Tibial artery (tissue), 4 donors: ENCODE measurements around the gene DCP1A.
"Not testable (repeated sequence)": the region's sequence is repeated elsewhere in the genome, so short reads cannot be mapped to it uniquely, and the experiment has no call there.

Source experiments
- DNase-seq, 2 donors: peaks; one replicate each; pipeline ENCODE4 v3.0.0-alpha.2; 2019
- H3K27ac ChIP-seq, 2 donors: fragments of 200-600 bp; sonication (generic) in 1 of 2; 1 replicate in 1 of 2; 2 replicates in 1 of 2; pipeline ENCODE4 v1.5.1; 2018 to 2019; ENCODE audit warnings: mild to moderate bottlenecking in 1 of 2
- H3K27me3 ChIP-seq, 2 donors: fragments of 200-600 bp; sonication (generic) in 1 of 2; one replicate each; pipeline versions ENCODE4 v1.5.1 to v1.6.0; 2016 to 2019
- H3K36me3 ChIP-seq, 3 donors: fragments of 200-600 bp; sonication (generic) in 2 of 3; one replicate each; pipeline ENCODE4 v1.5.1; 2016 to 2019; ENCODE audit warnings: mild to moderate bottlenecking in 2 of 3
- H3K4me1 ChIP-seq, 4 donors: fragments of 200-600 bp; sonication (generic) in 2 of 4; 1 replicate in 3 of 4; 2 replicates in 1 of 4; pipeline ENCODE4 v1.5.1; 2016 to 2019
- H3K4me3 ChIP-seq, 2 donors: fragments of 200-600 bp; sonication (generic) in 1 of 2; 1 replicate in 1 of 2; 2 replicates in 1 of 2; pipeline ENCODE4 v1.5.1; 2018 to 2019; ENCODE audit warnings: mild to moderate bottlenecking in 2 of 2
- H3K9me3 ChIP-seq, 3 donors: fragments of 200-600 bp; sonication (generic) in 1 of 3; one replicate each; pipeline ENCODE4 v1.5.1; 2016 to 2019
- intact Hi-C: fragments of 100-400 bp; cut with DNase I; formaldehyde crosslinking; loops from one replicate; pipeline ENCODE4 v1.15.0; 2023; ENCODE audit warnings: low total_unique reads
- TF ChIP-seq, protein P1 (sequence below), 2 experiments: fragments of 200-600 bp in 1 of 2; fragments of 450-650 bp in 1 of 2; IDR thresholded peaks; one replicate each; pipeline ENCODE4 v1.5.1; 2017 to 2019; ENCODE audit warnings: antibody characterized with exemption in 2 of 2, mild to moderate bottlenecking in 1 of 2, moderate library complexity in 1 of 2

Gene DCP1A

DNA sequence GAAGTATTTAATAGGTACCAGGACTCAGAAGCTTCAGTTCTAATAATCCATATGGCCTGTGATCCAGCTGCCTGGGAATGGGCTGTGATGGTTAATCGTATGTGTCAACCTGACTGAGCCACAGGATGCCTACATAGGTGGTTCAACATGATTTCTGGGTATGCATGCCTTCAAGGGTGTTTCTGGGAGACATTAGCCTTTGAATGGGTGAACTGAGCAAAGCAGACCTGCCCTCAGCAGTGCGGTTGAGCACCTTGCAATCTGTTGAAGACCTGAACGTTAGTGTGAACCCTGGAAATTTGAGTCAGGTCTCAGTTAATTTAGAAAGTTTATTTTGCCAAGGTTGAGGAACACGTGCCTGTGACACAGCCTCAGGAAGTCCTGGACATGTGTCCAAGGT lies 68.7 kb downstream of the DCP1A start:
- intact Hi-C loops: no loop called here
- Histone ChIP-seq H3K4me1 (no peaks in the 10 kb centered on the region), H3K4me3 (no peak overlapping the region), H3K36me3 (peaks cover 0 to 18% (median 6%) of the 10 kb centered on the region in 3 donors), H3K27ac (no peak overlapping the region), H3K9me3 (no peaks in the 10 kb centered on the region), H3K27me3 (no peaks in the 10 kb centered on the region)
- TF ChIP-seq, protein P1, sequence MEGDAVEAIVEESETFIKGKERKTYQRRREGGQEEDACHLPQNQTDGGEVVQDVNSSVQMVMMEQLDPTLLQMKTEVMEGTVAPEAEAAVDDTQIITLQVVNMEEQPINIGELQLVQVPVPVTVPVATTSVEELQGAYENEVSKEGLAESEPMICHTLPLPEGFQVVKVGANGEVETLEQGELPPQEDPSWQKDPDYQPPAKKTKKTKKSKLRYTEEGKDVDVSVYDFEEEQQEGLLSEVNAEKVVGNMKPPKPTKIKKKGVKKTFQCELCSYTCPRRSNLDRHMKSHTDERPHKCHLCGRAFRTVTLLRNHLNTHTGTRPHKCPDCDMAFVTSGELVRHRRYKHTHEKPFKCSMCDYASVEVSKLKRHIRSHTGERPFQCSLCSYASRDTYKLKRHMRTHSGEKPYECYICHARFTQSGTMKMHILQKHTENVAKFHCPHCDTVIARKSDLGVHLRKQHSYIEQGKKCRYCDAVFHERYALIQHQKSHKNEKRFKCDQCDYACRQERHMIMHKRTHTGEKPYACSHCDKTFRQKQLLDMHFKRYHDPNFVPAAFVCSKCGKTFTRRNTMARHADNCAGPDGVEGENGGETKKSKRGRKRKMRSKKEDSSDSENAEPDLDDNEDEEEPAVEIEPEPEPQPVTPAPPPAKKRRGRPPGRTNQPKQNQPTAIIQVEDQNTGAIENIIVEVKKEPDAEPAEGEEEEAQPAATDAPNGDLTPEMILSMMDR (IDR thresholded peaks at IDR 0.05): no peak
- no peak for DNase-seq

DNA sequence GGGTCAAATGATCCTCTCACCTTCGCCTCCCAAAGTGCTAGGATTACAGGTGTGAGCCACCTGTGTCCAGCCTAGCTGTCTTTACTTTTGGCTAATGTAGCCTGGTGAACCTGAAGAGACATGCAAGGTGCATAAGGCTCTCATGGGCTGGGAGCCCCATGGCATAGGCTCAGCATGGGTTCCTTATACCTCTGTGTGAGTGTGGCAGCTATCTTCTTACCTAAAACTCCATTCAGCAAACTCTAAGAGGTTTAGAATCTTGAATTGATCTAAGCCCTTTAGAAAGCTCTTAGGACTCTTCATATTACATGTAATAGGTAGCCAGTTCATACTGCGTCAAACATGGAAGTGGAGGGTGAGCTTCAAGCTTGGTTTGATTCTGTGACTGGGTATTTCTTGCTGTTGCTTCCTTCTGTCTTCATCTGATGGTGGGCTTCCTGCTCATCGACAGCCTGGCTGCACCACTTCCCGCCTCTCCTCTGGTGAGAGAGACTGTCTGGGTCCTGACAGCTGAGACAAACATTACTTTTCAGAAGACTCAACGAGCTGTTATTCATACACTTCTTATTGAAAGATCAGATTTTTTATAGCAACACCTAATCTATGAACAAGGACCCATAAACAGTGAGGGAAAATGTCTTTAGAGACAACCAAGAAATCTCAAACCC lies 72.3 kb downstream of the DCP1A start:
- TF ChIP-seq, protein P1 (IDR thresholded peaks at IDR 0.05): no peak
- peaks cover 0 to 12% (median 9%) of the 10 kb centered on the region in 4 donors for H3K4me1 ChIP-seq
- H3K9me3 ChIP-seq: no peaks in the 10 kb centered on the region
- no peak overlapping the region for H3K27ac ChIP-seq
- H3K36me3 ChIP-seq: no peaks in the 10 kb centered on the region
- H3K27me3 ChIP-seq: no peaks in the 10 kb centered on the region
- no peak overlapping the region for H3K4me3 ChIP-seq
- intact Hi-C loops: no loop called here
- no peak for DNase-seq

DNA sequence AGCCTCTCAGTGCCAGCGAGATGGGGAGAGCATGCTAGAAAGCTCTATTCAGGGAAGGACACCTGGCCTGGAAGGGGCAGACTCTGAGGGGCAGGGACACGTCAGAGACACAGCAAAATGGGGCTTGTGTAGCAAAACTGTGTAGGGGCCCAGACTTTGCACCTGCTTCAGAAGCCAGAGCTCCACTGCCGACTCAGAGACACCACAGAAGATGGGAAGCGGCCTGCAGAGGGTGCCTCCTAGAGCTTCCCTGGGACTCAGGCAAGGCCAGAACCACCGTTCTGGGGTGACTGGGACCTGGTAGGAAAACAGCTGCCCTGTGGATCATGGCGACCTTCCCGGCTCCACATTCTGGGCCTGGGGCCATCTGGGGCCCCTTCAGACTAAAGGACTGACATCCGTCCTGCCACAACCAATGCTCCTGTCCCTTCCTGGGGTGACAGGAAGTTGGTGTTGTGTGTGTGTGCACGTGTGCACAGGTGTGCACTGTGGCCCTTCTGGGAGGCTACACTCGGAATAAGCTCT lies 74.1 kb downstream of the DCP1A start:
- H3K4me1 ChIP-seq: peaks cover 0 to 27% (median 20%) of the 10 kb centered on the region in 4 donors
- TF ChIP-seq, protein P1 (IDR thresholded peaks at IDR 0.05): no peak
- DNase-seq: no peak
- H3K36me3 ChIP-seq: no peaks in the 10 kb centered on the region
- intact Hi-C loops: no loop called here
- H3K4me3 ChIP-seq: no peak overlapping the region
- H3K9me3 ChIP-seq: no peaks in the 10 kb centered on the region
- no peaks in the 10 kb centered on the region for H3K27me3 ChIP-seq
- no peak overlapping the region for H3K27ac ChIP-seq

DNA sequence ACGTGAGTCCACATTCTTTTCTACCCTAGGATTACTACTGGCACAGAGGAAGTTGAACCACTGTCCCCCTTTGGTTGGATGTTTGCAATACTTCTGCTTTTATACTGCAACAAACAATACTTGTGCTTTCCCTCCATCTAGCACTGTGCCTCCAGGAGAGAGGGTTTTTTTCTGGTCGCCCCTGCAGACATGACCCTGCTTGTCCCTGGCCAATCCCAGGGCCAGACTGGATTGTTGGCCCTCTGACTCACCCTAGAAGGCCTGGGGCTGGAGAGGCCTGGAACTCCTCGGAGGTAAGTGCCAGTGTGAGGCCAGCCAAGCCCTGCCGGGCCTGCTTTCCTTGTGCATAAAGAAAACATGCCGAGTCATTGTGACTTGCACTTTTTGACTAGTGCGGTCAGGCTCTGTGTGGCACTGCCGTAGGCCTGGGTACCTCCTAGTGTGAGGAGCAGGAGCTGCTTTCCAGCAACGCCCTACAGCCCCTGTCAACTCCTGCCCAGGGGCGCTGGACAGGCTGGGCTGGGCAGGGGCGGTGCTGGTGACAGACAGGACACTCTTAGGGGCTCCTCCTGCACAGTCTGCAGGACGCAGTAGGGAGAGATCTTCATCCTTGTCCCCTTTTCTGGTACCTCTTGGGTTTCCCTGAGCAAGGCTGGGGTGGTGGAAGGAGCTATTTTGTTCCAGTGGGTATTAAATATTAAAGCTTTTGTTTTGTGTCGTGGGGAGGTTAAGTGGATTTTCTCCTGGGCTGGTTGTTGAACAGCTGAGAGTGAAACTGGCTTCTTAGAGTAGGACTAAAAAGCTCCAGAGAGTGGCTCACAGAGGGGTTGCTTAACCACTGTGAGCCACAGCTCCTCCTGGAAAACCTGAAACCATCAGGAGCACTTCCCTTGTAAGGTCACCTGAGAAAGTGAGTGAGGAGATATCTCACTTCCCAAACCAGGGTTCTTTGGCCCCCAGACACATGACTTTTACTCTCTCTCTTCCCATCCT lies 77.2 kb downstream of the DCP1A start:
- Histone ChIP-seq H3K27me3 (no peaks in the 10 kb centered on the region), H3K36me3 (no peaks in the 10 kb centered on the region), H3K27ac (peak overlapping the region; percentile 82 to 93), H3K4me1 (peaks cover 0 to 27% (median 20%) of the 10 kb centered on the region in 4 donors), H3K4me3 (peak overlapping the region in 1 of 2 donors; percentile 17), H3K9me3 (no peaks in the 10 kb centered on the region)
- TF ChIP-seq, protein P1 (IDR thresholded peaks at IDR 0.05): no peak
- intact Hi-C loops: no loop called here
- DNase-seq: peak; percentile 86 to 97

DNA sequence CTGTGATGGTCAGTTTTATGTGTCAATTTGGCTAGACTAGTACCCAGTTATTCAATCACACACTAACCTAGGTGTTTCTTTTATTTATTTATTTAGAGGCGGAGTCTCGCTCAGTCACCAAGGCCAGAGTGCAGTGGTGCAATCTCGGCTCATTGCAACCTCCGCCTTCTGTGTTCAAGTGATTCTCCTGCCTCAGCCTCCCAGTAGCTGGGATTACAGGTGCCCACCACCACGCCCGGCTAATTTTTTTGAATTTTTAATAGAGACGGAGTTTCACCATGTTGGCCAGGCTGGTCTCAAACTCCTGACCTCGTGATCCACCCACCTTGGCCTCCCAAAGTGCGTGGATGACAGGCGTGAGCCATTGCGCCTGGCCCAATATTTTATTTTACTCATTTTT lies 78.2 kb downstream of the DCP1A start:
- H3K4me3 ChIP-seq, intact Hi-C loops, H3K27me3 ChIP-seq, H3K36me3 ChIP-seq, H3K9me3 ChIP-seq, DNase-seq: not testable (repeated sequence)
- Histone ChIP-seq H3K4me1 (peaks cover 0 to 27% (median 20%) of the 10 kb centered on the region in 4 donors), H3K27ac (peak overlapping the region; percentile 82 to 93)
